GM23338 (cell line): Measurements from ENCODE around the gene NAA16.

Source experiments
- CREB1 ChIP-seq: fragments of 250-450 bp; sonication (Bioruptor Pico); IDR thresholded peaks from 2 replicates; pipeline ENCODE4 v1.5.0; 2020; ENCODE audit warnings: low read depth, mild to moderate bottlenecking, moderate library complexity
- CTCF ChIP-seq, 2 experiments: fragments of 200-600 bp in 1 of 2; sonication (generic) in 1 of 2; conservative IDR thresholded peaks; 2 replicates each; pipeline versions ENCODE4 v1.5.1 to v1.6.1; 2016 to 2017; ENCODE audit warnings: antibody characterized with exemption in 2 of 2, low read depth in 2 of 2, mild to moderate bottlenecking in 2 of 2, moderate library complexity in 1 of 2
- ETS1 ChIP-seq: IDR thresholded peaks from 2 replicates; pipeline ENCODE4 v1.6.1; 2016; ENCODE audit warnings: antibody characterized with exemption
- EZH2 ChIP-seq: fragments of 200-600 bp; sonication (generic); IDR thresholded peaks from one replicate; pipeline ENCODE4 v1.8.0; 2017; ENCODE audit warnings: antibody characterized with exemption, mild to moderate bottlenecking, low read depth; ENCODE audit not compliant: unreplicated experiment
- EZH2phosphoT487 ChIP-seq: fragments of 200-600 bp; sonication (generic); IDR thresholded peaks from one replicate; pipeline ENCODE4 v1.8.1; 2018; ENCODE audit warnings: antibody characterized with exemption; ENCODE audit not compliant: unreplicated experiment
- JUNB ChIP-seq: IDR thresholded peaks from one replicate; pipeline ENCODE4 v1.6.1; 2016; ENCODE audit warnings: antibody characterized with exemption; ENCODE audit not compliant: unreplicated experiment
- NANOG ChIP-seq: IDR thresholded peaks from 2 replicates; pipeline ENCODE4 v1.6.1; 2016; ENCODE audit warnings: antibody characterized with exemption, borderline replicate concordance
- POLR2AphosphoS5 ChIP-seq: IDR thresholded peaks from 2 replicates; pipeline ENCODE4 v1.6.1; 2016; ENCODE audit warnings: antibody characterized with exemption, low read depth
- REST ChIP-seq: IDR thresholded peaks from one replicate; pipeline ENCODE4 v1.6.1; 2018; ENCODE audit warnings: antibody characterized with exemption; ENCODE audit not compliant: unreplicated experiment
- STAT1 ChIP-seq: IDR thresholded peaks from one replicate; pipeline ENCODE4 v1.6.1; 2016; ENCODE audit warnings: antibody characterized with exemption; ENCODE audit not compliant: unreplicated experiment

- TF ChIP-seq REST: no peak
- no peak for TF ChIP-seq CTCF (conservative IDR thresholded peaks at IDR 0.05; ENCODE audit: low read depth in 2 of 2)
- TF ChIP-seq ETS1: no peak
- TF ChIP-seq EZH2: no peak
- no peak for TF ChIP-seq NANOG
- TF ChIP-seq POLR2AphosphoS5: no peak
- TF ChIP-seq CREB1 (CRISPR knock-in tag): no peak
- no peak for TF ChIP-seq JUNB
- no peak for TF ChIP-seq EZH2phosphoT487
- TF ChIP-seq STAT1: no peak
Observed at GRCh38 chr13:41345165-41345913, 34.3 kb downstream of the NAA16 start.
